ENCODE results near the gene PRRX2.

Gene PRRX2

GRCh38 chr9:129637102-129637501, 28.3 kb upstream of the PRRX2 start:
- DNase-seq: no peak

- no peak for DNase-seq
Measured at GRCh38 chr9:129637673-129638439, 27.6 kb upstream of the PRRX2 start.

GRCh38 chr9:129639034-129639630, 26.3 kb upstream of the PRRX2 start:
- DNase-seq: no peak

- DNase-seq: no peak
Measured at GRCh38 chr9:129639756-129640085, 25.7 kb upstream of the PRRX2 start.

GRCh38 chr9:129640086-129640870, 25.2 kb upstream of the PRRX2 start:
- DNase-seq: no peak

GRCh38 chr9:129640871-129641749, 24.3 kb upstream of the PRRX2 start:
- no peak for DNase-seq

- DNase-seq: peak; percentile 86 to 92
Measured at GRCh38 chr9:129641750-129642585, 23.5 kb upstream of the PRRX2 start, which contains the start of gene ASB6. Gene ASB6, minus strand, starts transcription at chr9:129642151. Its CDS starts 152 bp downstream, at chr9:129641999.

- no peak for DNase-seq
Measured at GRCh38 chr9:129643706-129644105, 21.7 kb upstream of the PRRX2 start.

- DNase-seq: no peak
Measured at GRCh38 chr9:129644365-129644764, 21.1 kb upstream of the PRRX2 start.

- no peak for DNase-seq
Measured at GRCh38 chr9:129644902-129645301, 20.5 kb upstream of the PRRX2 start.

- DNase-seq: no peak
Measured at GRCh38 chr9:129646252-129646651, 19.2 kb upstream of the PRRX2 start.

- no peak for DNase-seq
Measured at GRCh38 chr9:129646654-129647053, 18.8 kb upstream of the PRRX2 start.

GRCh38 chr9:129647635-129648034, 17.8 kb upstream of the PRRX2 start:
- DNase-seq: no peak

- no peak for DNase-seq
Measured at GRCh38 chr9:129648092-129648763, 17.2 kb upstream of the PRRX2 start.

- DNase-seq: no peak
Measured at GRCh38 chr9:129648764-129649115, 16.7 kb upstream of the PRRX2 start.

GRCh38 chr9:129649726-129650679, 15.4 kb upstream of the PRRX2 start:
- DNase-seq: no peak

- DNase-seq: no peak
Measured at GRCh38 chr9:129650680-129651235, 14.7 kb upstream of the PRRX2 start.

GRCh38 chr9:129653823-129654553, 11.5 kb upstream of the PRRX2 start:
- no peak for DNase-seq

- DNase-seq: no peak
Measured at GRCh38 chr9:129654554-129655040, 10.8 kb upstream of the PRRX2 start.
